ENCODE data around the gene POU4F1.

The POU4F1 gene

GRCh38 chr13:78589206-78589605, 14.1 kb downstream of the POU4F1 start:
- DNase-seq, result no peak

- DNase-seq, result no peak
These were observed 16.0 kb downstream of the POU4F1 start for GRCh38 chr13:78587395-78587794.

GRCh38 chr13:78586706-78587105, 16.6 kb downstream of the POU4F1 start:
- DNase-seq, result no peak

- DNase-seq, result no peak
These were observed 27.1 kb downstream of the POU4F1 start for GRCh38 chr13:78576261-78576660.

GRCh38 chr13:78572459-78572858, 30.9 kb downstream of the POU4F1 start:
- DNase-seq, result no peak

GRCh38 chr13:78569029-78569428, 34.3 kb downstream of the POU4F1 start:
- no peak for DNase-seq

- no peak for DNase-seq
These were observed 36.7 kb downstream of the POU4F1 start for GRCh38 chr13:78566631-78567030.

- DNase-seq, result no peak
These were observed 41.0 kb downstream of the POU4F1 start for GRCh38 chr13:78562237-78562889.

Data from amniotic stem cell (primary cell).